Nephron (organoid): ENCODE measurements around the gene AHRR.

Experiments
- H3K27ac Mint-ChIP-seq, 3 experiments: 2 replicates each; pipeline ENCODE4 v1.8.0; 2020; ENCODE audit warnings: mixed read lengths in 3 of 3, mild to moderate bottlenecking in 2 of 3, moderate library complexity in 1 of 3
- H3K27me3 Mint-ChIP-seq: 2 replicates; pipeline ENCODE4 v1.8.0; 2021; ENCODE audit warnings: low read depth, mild to moderate bottlenecking, moderate library complexity, mixed read lengths
- H3K36me3 Mint-ChIP-seq: 2 replicates; pipeline ENCODE4 v1.8.0; 2020; ENCODE audit warnings: low read depth, mixed read lengths
- H3K4me1 Mint-ChIP-seq: 2 replicates; pipeline ENCODE4 v1.8.0; 2020; ENCODE audit warnings: mixed read lengths
- H3K4me3 Mint-ChIP-seq, 3 experiments: 2 replicates each; pipeline ENCODE4 v1.8.0; 2020; ENCODE audit warnings: mild to moderate bottlenecking in 3 of 3, mixed read lengths in 3 of 3, moderate library complexity in 2 of 3
- H3K9me3 Mint-ChIP-seq: 2 replicates; pipeline ENCODE4 v1.8.0; 2020; ENCODE audit warnings: mixed read lengths
- CTCF ChIP-seq, 3 experiments: fragments of 200-600 bp; sonication (generic); IDR thresholded peaks; one replicate each; pipeline ENCODE4 v1.5.0; 2021; ENCODE audit warnings: antibody characterized with exemption in 3 of 3; ENCODE audit not compliant: unreplicated experiment in 3 of 3

Gene AHRR

GRCh38 chr5:424301-425110 is 103.0 kb downstream of the AHRR start:
- Mint-ChIP-seq H3K9me3 (no peaks in the 10 kb centered on the region), H3K36me3 (no peaks in the 10 kb centered on the region), H3K4me1 (peaks cover 9% of the 10 kb centered on the region), H3K4me3 (no peak overlapping the region), H3K27ac (no peak overlapping the region), H3K27me3 (no peaks in the 10 kb centered on the region)
- no peak for TF ChIP-seq CTCF (IDR thresholded peaks at IDR 0.05; ENCODE audit: unreplicated experiment in 3 of 3)

GRCh38 chr5:425714-426113 is 104.2 kb downstream of the AHRR start:
- TF ChIP-seq CTCF (IDR thresholded peaks at IDR 0.05; ENCODE audit: unreplicated experiment in 3 of 3): no peak
- H3K36me3 Mint-ChIP-seq: peaks cover 3% of the 10 kb centered on the region
- no peaks in the 10 kb centered on the region for H3K9me3 Mint-ChIP-seq
- no peak overlapping the region for H3K27ac Mint-ChIP-seq
- H3K4me1 Mint-ChIP-seq: peaks cover 15% of the 10 kb centered on the region
- no peaks in the 10 kb centered on the region for H3K27me3 Mint-ChIP-seq
- H3K4me3 Mint-ChIP-seq: no peak overlapping the region

GRCh38 chr5:426392-426976 is 105.0 kb downstream of the AHRR start:
- peaks cover 3% of the 10 kb centered on the region for H3K36me3 Mint-ChIP-seq
- no peaks in the 10 kb centered on the region for H3K9me3 Mint-ChIP-seq
- peaks cover 15% of the 10 kb centered on the region for H3K4me1 Mint-ChIP-seq
- no peak overlapping the region for H3K4me3 Mint-ChIP-seq
- H3K27me3 Mint-ChIP-seq: no peaks in the 10 kb centered on the region
- H3K27ac Mint-ChIP-seq: no peak overlapping the region
- TF ChIP-seq CTCF (IDR thresholded peaks at IDR 0.05; ENCODE audit: unreplicated experiment in 3 of 3): no peak

GRCh38 chr5:427415-428087 is 106.0 kb downstream of the AHRR start:
- Mint-ChIP-seq H3K4me3 (no peak overlapping the region), H3K36me3 (peaks cover 3% of the 10 kb centered on the region), H3K9me3 (no peaks in the 10 kb centered on the region), H3K4me1 (peaks cover 15% of the 10 kb centered on the region), H3K27ac (no peak overlapping the region), H3K27me3 (no peaks in the 10 kb centered on the region)
- TF ChIP-seq CTCF (IDR thresholded peaks at IDR 0.05; ENCODE audit: unreplicated experiment in 3 of 3): no peak

GRCh38 chr5:428219-428618 is 106.7 kb downstream of the AHRR start:
- no peaks in the 10 kb centered on the region for H3K9me3 Mint-ChIP-seq
- peaks cover 3% of the 10 kb centered on the region for H3K36me3 Mint-ChIP-seq
- no peak for TF ChIP-seq CTCF (IDR thresholded peaks at IDR 0.05; ENCODE audit: unreplicated experiment in 3 of 3)
- H3K27ac Mint-ChIP-seq: no peak overlapping the region
- H3K27me3 Mint-ChIP-seq: no peaks in the 10 kb centered on the region
- no peak overlapping the region for H3K4me3 Mint-ChIP-seq
- peaks cover 10% of the 10 kb centered on the region for H3K4me1 Mint-ChIP-seq
